Measurements from ENCODE around the gene ZNF653.

ZNF653 gene

GRCh38 chr19:11499890-11500420 lies 5.7 kb downstream of the ZNF653 start:
- no peak for TF ChIP-seq CTCF (conservative IDR thresholded peaks at IDR 0.05; ENCODE audit: low read depth, low read length)
- no peak for DNase-seq (ENCODE audit: low read depth)
- H3K4me3 ChIP-seq (ENCODE audit: low read length), result no peak overlapping the region

- DNase-seq (ENCODE audit: low read depth), result no peak
- no peak overlapping the region for H3K4me3 ChIP-seq (ENCODE audit: low read length)
- TF ChIP-seq CTCF (conservative IDR thresholded peaks at IDR 0.05; ENCODE audit: low read depth, low read length), result no peak
Observed at GRCh38 chr19:11499220-11499726, 6.4 kb downstream of the ZNF653 start.

GRCh38 chr19:11496391-11497163 lies 9.1 kb downstream of the ZNF653 start:
- DNase-seq (ENCODE audit: low read depth), result no peak
- TF ChIP-seq CTCF (conservative IDR thresholded peaks at IDR 0.05; ENCODE audit: low read depth, low read length), result peak; percentile 82
- no peak overlapping the region for H3K4me3 ChIP-seq (ENCODE audit: low read length)

GRCh38 chr19:11495885-11496284 lies 9.8 kb downstream of the ZNF653 start:
- no peak for DNase-seq (ENCODE audit: low read depth)
- no peak for TF ChIP-seq CTCF (conservative IDR thresholded peaks at IDR 0.05; ENCODE audit: low read depth, low read length)
- H3K4me3 ChIP-seq (ENCODE audit: low read length), result no peak overlapping the region

GRCh38 chr19:11495481-11495880 lies 10.2 kb downstream of the ZNF653 start:
- no peak overlapping the region for H3K4me3 ChIP-seq (ENCODE audit: low read length)
- no peak for TF ChIP-seq CTCF (conservative IDR thresholded peaks at IDR 0.05; ENCODE audit: low read depth, low read length)
- no peak for DNase-seq (ENCODE audit: low read depth)

GRCh38 chr19:11494634-11495285 lies 10.9 kb downstream of the ZNF653 start:
- no peak for DNase-seq (ENCODE audit: low read depth)
- no peak for TF ChIP-seq CTCF (conservative IDR thresholded peaks at IDR 0.05; ENCODE audit: low read depth, low read length)
- H3K4me3 ChIP-seq (ENCODE audit: low read length), result no peak overlapping the region
